HepG2 (cell line): ENCODE data around the gene ERF. TPM values are rescaled to one million over a fixed set of nuclear protein-coding genes. Genes with fewer than 3 reads are reported as not detected.
A peak's percentile ranks its signal among the peaks of the same experiment; 100 is the strongest.

ENCODE experiments used
- CENPX ChIP-seq: sonication (generic); formaldehyde crosslinking; IDR thresholded peaks from 2 replicates; pipeline ENCODE4 v1.9.0; 2021; ENCODE audit warnings: mild to moderate bottlenecking, missing genetic modification reagents, moderate library complexity
- CHCHD3 ChIP-seq: sonication (generic); formaldehyde crosslinking; IDR thresholded peaks from 2 replicates; pipeline ENCODE4 v1.8.0; 2022; ENCODE audit warnings: mild to moderate bottlenecking, missing genetic modification reagents, moderate library complexity
- HNRNPLL ChIP-seq: fragments of 200-400 bp; formaldehyde crosslinking; IDR thresholded peaks from 2 replicates; pipeline ENCODE4 v1.6.1; 2017; ENCODE audit warnings: mild to moderate bottlenecking, low read depth, low read length; ENCODE audit not compliant: poor library complexity, severe bottlenecking
- IRF9 ChIP-seq: sonication (generic); formaldehyde crosslinking; IDR thresholded peaks from 2 replicates; pipeline ENCODE4 v1.8.0; 2022; ENCODE audit warnings: missing genetic modification reagents, mild to moderate bottlenecking, borderline replicate concordance
- MEIS1 ChIP-seq: sonication (generic); formaldehyde crosslinking; IDR thresholded peaks from 2 replicates; pipeline ENCODE4 v1.9.0; 2021; ENCODE audit warnings: mild to moderate bottlenecking, missing genetic modification reagents, moderate library complexity, borderline replicate concordance
- MYC ChIP-seq: sonication (generic); formaldehyde crosslinking; IDR thresholded peaks from 2 replicates; pipeline ENCODE4 v1.9.0; 2021; ENCODE audit warnings: missing genetic modification reagents, borderline replicate concordance
- MZF1 ChIP-seq: sonication (generic); formaldehyde crosslinking; IDR thresholded peaks from 2 replicates; pipeline ENCODE4 v1.8.1; 2023; ENCODE audit warnings: mild to moderate bottlenecking, missing genetic modification reagents, borderline replicate concordance
- NR2C2 ChIP-seq: sonication (generic); formaldehyde crosslinking; IDR thresholded peaks from 2 replicates; pipeline ENCODE4 v1.4.0; 2020; ENCODE audit warnings: missing genetic modification reagents, mild to moderate bottlenecking, moderate library complexity, borderline replicate concordance
- PHF8 ChIP-seq: sonication (generic); formaldehyde crosslinking; IDR thresholded peaks from 2 replicates; pipeline ENCODE4 v1.5.0; 2020; ENCODE audit warnings: missing genetic modification reagents
- SAFB2 ChIP-seq: sonication (generic); formaldehyde crosslinking; IDR thresholded peaks from 2 replicates; pipeline ENCODE4 v1.5.1; 2020; ENCODE audit warnings: missing genetic modification reagents, low read depth, mild to moderate bottlenecking, borderline replicate concordance
- ZNF24 ChIP-seq: fragments of 450-650 bp; IDR thresholded peaks from 2 replicates; pipeline ENCODE4 v1.6.1; 2017; ENCODE audit warnings: antibody characterized with exemption, mild to moderate bottlenecking
- ZNF337 ChIP-seq: sonication (generic); formaldehyde crosslinking; IDR thresholded peaks from 2 replicates; pipeline ENCODE4 v1.5.1; 2020; ENCODE audit warnings: missing genetic modification reagents, low read depth, mild to moderate bottlenecking, borderline replicate concordance
- ZNF350 ChIP-seq: sonication (generic); formaldehyde crosslinking; IDR thresholded peaks from 2 replicates; pipeline ENCODE4 v1.4.0; 2020; ENCODE audit warnings: mild to moderate bottlenecking, low read depth, missing genetic modification reagents, borderline replicate concordance
- ZNF530 ChIP-seq: sonication (generic); formaldehyde crosslinking; IDR thresholded peaks from 2 replicates; pipeline ENCODE4 v1.5.0; 2020; ENCODE audit warnings: low read depth, mild to moderate bottlenecking, missing genetic modification reagents
- ZNF792 ChIP-seq: IDR thresholded peaks from 2 replicates; pipeline ENCODE4 v1.6.1; 2016
- ZSCAN25 ChIP-seq: sonication (generic); formaldehyde crosslinking; IDR thresholded peaks from 2 replicates; pipeline ENCODE4 v1.8.0; 2022; ENCODE audit warnings: mild to moderate bottlenecking, missing genetic modification reagents
- polyA plus RNA-seq, 8 experiments: library from polyadenylated mRNA; depleted of rRNA in 3 of 8; stranded (reverse) in 7 of 8; unstranded in 1 of 8; fragments of >200 nt; fragmentation: Illumina TruSeq in 4 of 8; extraction: Trizol in 4 of 8; gene quantifications; 2 replicates each; pipeline versions ENCODE4 v1.2.1 to v1.2.3, GENCODE V29; 2011 to 2016; ENCODE audit warnings: low read depth in 4 of 8, missing spikeins in 1 of 8, mixed read lengths in 1 of 8; ENCODE audit not compliant: insufficient read depth in 1 of 8
- total RNA-seq, 5 experiments: library from RNA; depleted of rRNA; stranded (reverse); fragments of >200 nt; fragmentation: Illumina TruSeq; extraction: Trizol; gene quantifications; 2 replicates each; pipeline ENCODE4 v1.2.3, GENCODE V29; 2016; ENCODE audit warnings: low read depth in 1 of 5
- TF ChIP-seq, protein P1 (sequence below): IDR thresholded peaks from 2 replicates; pipeline ENCODE4 v1.6.1; 2016; ENCODE audit warnings: low read depth, missing genetic modification reagents, missing compliant biosample characterization
- TF ChIP-seq, protein P2 (sequence below): sonication (generic); formaldehyde crosslinking; IDR thresholded peaks from 2 replicates; pipeline ENCODE4 v1.8.0; 2022; ENCODE audit warnings: missing genetic modification reagents, mild to moderate bottlenecking, inconsistent platforms, borderline replicate concordance
- TF ChIP-seq, protein P3 (sequence below): sonication (generic); formaldehyde crosslinking; IDR thresholded peaks from 2 replicates; pipeline ENCODE4 v1.5.0; 2020; ENCODE audit warnings: mild to moderate bottlenecking, missing genetic modification reagents

The ERF gene
- total and polyA plus RNA-seq, 2 of the 13 experiments (the other 11 are each of a cell fraction or from before 2014, with no cell fraction given) = 67.1 to 69.9 TPM

DNA sequence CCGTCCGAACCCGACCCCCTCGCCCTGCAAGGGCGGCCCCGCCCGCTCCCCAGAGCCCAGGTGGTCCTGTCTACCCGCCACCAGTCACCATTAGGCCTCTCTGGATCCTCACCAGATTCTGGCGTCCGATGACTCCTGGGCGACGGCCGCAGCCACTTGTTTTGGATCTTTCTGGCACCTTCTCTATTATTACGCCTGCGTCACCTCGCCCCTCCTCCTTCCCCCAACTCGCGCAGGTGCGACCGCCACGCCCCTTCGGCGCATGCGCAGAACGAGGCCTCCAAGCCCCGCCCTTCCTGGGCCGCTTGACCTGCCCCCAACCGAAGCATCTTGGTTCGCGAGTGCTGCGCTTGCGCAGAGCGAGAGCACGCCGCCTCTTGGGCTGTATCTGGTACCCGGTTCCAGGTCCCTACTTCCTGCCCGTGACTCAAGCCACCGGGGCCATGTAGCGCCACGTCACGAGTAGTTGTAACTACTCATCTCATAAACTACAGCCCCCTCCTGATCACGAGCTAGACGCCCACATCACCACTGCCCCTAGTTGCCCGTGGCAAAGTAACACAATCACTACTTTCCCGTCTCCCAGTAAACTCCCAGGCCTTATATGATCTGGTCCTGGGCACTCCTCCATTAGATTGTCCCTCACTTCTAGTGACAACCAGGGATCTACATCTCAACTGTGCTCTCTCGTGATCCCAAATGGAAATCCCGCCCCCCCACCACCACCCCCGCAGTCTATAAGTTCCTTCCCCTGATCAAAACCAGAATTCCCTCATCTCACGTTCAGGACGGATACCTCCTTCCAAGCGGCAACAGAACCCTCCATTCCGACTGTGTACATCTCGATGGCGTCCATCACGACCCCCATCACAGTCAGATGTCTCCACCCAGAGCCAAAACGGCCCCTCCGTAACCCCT, 37.1 kb downstream of the ERF start, which contains the start of gene DEDD2 (continued):
- TF ChIP-seq, protein P1, sequence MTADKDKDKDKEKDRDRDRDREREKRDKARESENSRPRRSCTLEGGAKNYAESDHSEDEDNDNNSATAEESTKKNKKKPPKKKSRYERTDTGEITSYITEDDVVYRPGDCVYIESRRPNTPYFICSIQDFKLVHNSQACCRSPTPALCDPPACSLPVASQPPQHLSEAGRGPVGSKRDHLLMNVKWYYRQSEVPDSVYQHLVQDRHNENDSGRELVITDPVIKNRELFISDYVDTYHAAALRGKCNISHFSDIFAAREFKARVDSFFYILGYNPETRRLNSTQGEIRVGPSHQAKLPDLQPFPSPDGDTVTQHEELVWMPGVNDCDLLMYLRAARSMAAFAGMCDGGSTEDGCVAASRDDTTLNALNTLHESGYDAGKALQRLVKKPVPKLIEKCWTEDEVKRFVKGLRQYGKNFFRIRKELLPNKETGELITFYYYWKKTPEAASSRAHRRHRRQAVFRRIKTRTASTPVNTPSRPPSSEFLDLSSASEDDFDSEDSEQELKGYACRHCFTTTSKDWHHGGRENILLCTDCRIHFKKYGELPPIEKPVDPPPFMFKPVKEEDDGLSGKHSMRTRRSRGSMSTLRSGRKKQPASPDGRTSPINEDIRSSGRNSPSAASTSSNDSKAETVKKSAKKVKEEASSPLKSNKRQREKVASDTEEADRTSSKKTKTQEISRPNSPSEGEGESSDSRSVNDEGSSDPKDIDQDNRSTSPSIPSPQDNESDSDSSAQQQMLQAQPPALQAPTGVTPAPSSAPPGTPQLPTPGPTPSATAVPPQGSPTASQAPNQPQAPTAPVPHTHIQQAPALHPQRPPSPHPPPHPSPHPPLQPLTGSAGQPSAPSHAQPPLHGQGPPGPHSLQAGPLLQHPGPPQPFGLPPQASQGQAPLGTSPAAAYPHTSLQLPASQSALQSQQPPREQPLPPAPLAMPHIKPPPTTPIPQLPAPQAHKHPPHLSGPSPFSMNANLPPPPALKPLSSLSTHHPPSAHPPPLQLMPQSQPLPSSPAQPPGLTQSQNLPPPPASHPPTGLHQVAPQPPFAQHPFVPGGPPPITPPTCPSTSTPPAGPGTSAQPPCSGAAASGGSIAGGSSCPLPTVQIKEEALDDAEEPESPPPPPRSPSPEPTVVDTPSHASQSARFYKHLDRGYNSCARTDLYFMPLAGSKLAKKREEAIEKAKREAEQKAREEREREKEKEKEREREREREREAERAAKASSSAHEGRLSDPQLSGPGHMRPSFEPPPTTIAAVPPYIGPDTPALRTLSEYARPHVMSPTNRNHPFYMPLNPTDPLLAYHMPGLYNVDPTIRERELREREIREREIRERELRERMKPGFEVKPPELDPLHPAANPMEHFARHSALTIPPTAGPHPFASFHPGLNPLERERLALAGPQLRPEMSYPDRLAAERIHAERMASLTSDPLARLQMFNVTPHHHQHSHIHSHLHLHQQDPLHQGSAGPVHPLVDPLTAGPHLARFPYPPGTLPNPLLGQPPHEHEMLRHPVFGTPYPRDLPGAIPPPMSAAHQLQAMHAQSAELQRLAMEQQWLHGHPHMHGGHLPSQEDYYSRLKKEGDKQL (CRISPR knock-in tag) = no peak
- TF ChIP-seq, protein P2, sequence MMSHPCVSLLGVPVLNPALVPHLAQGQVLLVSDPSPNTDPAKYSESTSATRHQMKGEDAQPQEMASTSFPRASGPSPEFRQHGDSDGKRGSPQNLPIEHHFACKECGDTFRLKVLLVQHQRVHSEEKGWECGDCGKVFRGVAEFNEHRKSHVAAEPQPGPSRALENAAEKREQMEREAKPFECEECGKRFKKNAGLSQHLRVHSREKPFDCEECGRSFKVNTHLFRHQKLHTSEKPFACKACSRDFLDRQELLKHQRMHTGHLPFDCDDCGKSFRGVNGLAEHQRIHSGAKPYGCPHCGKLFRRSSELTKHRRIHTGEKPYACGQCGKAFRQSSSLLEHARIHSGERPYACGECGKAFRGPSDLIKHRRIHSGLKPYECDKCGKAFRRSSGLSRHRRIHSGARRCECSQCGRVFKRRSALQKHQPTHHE (CRISPR knock-in tag) = peak; percentile 75; the same call in 1 of the 2 replicates
- peak; percentile 76 for TF ChIP-seq PHF8 (CRISPR knock-in tag)
- peak; percentile 88 for TF ChIP-seq ZNF350 (CRISPR knock-in tag)
- no peak for TF ChIP-seq CENPX (CRISPR knock-in tag)
- peak; percentile 61 for TF ChIP-seq NR2C2
- no peak for TF ChIP-seq SAFB2 (CRISPR knock-in tag)
- 0 out of 2 replicates have a peak, but pooled peaks have one; percentile 30 for TF ChIP-seq IRF9 (CRISPR knock-in tag)
- TF ChIP-seq ZNF792 (CRISPR knock-in tag) = no peak
- TF ChIP-seq HNRNPLL = peak; percentile 48
- TF ChIP-seq MYC = peak; percentile 62; the same call in 1 of the 2 replicates
- peak; percentile 63; the same call in 1 of the 2 replicates for TF ChIP-seq ZSCAN25 (CRISPR knock-in tag)
- no peak for TF ChIP-seq CHCHD3 (CRISPR knock-in tag)
- no peak for TF ChIP-seq ZNF24
- TF ChIP-seq ZNF337 = no peak
- no peak for TF ChIP-seq MEIS1 (CRISPR knock-in tag)
- TF ChIP-seq MZF1 (CRISPR knock-in tag) = no peak
- TF ChIP-seq ZNF530 = no peak
- TF ChIP-seq, protein P3, sequence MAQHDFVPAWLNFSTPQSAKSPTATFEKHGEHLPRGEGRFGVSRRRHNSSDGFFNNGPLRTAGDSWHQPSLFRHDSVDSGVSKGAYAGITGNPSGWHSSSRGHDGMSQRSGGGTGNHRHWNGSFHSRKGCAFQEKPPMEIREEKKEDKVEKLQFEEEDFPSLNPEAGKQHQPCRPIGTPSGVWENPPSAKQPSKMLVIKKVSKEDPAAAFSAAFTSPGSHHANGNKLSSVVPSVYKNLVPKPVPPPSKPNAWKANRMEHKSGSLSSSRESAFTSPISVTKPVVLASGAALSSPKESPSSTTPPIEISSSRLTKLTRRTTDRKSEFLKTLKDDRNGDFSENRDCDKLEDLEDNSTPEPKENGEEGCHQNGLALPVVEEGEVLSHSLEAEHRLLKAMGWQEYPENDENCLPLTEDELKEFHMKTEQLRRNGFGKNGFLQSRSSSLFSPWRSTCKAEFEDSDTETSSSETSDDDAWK (CRISPR knock-in tag) = no peak
